ENCODE data around the gene SUPT5H. TPM values are rescaled to one million over a fixed set of nuclear protein-coding genes. Genes with fewer than 3 reads are reported as not detected.

Gene SUPT5H
- total and polyA plus RNA-seq, 2 of the 13 experiments (the other 11 are each of a cell fraction or from before 2014, with no cell fraction given), result 48.2 to 51.7 TPM

GRCh38 chr19:39435499-39436349 lies 9.7 kb upstream of the SUPT5H start, which contains the start of gene RPS16 (continued):
- TF ChIP-seq PATZ1 (CRISPR knock-in tag; IDR thresholded peaks at IDR 0.05) (peak; percentile 33), ZBTB3 (CRISPR knock-in tag; IDR thresholded peaks at IDR 0.05; ENCODE audit: borderline replicate concordance, low read depth) (peak; percentile 91; the same call in 1 of the 2 replicates), U2AF1 (optimal IDR thresholded peaks at IDR 0.05; ENCODE audit: low read depth, low read length) (no peak), ERF (CRISPR knock-in tag; IDR thresholded peaks at IDR 0.05) (peak; percentile 82), NR1H2 (CRISPR knock-in tag; IDR thresholded peaks at IDR 0.05; ENCODE audit: borderline replicate concordance, low read depth) (no peak), GPN1 (CRISPR knock-in tag; IDR thresholded peaks at IDR 0.05; ENCODE audit: borderline replicate concordance) (no peak), FOXJ3 (CRISPR knock-in tag; IDR thresholded peaks at IDR 0.05; ENCODE audit: borderline replicate concordance) (peak; percentile 57), CHD4 (IDR thresholded peaks at IDR 0.05; ENCODE audit: borderline replicate concordance, low read length) (no peak), TRIM24 (CRISPR knock-in tag; IDR thresholded peaks at IDR 0.05) (no peak), CENPT (CRISPR knock-in tag; IDR thresholded peaks at IDR 0.05; ENCODE audit: low read depth) (no peak), ZBTB34 (CRISPR knock-in tag; IDR thresholded peaks at IDR 0.05) (no peak)
- TF ChIP-seq, protein P1, sequence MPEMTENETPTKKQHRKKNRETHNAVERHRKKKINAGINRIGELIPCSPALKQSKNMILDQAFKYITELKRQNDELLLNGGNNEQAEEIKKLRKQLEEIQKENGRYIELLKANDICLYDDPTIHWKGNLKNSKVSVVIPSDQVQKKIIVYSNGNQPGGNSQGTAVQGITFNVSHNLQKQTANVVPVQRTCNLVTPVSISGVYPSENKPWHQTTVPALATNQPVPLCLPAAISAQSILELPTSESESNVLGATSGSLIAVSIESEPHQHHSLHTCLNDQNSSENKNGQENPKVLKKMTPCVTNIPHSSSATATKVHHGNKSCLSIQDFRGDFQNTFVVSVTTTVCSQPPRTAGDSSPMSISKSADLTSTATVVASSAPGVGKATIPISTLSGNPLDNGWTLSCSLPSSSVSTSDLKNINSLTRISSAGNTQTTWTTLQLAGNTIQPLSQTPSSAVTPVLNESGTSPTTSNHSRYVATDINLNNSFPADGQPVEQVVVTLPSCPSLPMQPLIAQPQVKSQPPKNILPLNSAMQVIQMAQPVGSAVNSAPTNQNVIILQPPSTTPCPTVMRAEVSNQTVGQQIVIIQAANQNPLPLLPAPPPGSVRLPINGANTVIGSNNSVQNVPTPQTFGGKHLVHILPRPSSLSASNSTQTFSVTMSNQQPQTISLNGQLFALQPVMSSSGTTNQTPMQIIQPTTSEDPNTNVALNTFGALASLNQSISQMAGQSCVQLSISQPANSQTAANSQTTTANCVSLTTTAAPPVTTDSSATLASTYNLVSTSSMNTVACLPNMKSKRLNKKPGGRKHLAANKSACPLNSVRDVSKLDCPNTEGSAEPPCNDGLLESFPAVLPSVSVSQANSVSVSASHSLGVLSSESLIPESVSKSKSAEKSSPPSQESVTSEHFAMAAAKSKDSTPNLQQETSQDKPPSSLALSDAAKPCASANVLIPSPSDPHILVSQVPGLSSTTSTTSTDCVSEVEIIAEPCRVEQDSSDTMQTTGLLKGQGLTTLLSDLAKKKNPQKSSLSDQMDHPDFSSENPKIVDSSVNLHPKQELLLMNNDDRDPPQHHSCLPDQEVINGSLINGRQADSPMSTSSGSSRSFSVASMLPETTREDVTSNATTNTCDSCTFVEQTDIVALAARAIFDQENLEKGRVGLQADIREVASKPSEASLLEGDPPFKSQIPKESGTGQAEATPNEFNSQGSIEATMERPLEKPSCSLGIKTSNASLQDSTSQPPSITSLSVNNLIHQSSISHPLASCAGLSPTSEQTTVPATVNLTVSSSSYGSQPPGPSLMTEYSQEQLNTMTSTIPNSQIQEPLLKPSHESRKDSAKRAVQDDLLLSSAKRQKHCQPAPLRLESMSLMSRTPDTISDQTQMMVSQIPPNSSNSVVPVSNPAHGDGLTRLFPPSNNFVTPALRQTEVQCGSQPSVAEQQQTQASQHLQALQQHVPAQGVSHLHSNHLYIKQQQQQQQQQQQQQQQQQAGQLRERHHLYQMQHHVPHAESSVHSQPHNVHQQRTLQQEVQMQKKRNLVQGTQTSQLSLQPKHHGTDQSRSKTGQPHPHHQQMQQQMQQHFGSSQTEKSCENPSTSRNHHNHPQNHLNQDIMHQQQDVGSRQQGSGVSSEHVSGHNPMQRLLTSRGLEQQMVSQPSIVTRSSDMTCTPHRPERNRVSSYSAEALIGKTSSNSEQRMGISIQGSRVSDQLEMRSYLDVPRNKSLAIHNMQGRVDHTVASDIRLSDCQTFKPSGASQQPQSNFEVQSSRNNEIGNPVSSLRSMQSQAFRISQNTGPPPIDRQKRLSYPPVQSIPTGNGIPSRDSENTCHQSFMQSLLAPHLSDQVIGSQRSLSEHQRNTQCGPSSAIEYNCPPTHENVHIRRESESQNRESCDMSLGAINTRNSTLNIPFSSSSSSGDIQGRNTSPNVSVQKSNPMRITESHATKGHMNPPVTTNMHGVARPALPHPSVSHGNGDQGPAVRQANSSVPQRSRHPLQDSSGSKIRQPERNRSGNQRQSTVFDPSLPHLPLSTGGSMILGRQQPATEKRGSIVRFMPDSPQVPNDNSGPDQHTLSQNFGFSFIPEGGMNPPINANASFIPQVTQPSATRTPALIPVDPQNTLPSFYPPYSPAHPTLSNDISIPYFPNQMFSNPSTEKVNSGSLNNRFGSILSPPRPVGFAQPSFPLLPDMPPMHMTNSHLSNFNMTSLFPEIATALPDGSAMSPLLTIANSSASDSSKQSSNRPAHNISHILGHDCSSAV (CRISPR knock-in tag; IDR thresholded peaks at IDR 0.05; ENCODE audit: borderline replicate concordance), result no peak
- TF ChIP-seq, protein P2, sequence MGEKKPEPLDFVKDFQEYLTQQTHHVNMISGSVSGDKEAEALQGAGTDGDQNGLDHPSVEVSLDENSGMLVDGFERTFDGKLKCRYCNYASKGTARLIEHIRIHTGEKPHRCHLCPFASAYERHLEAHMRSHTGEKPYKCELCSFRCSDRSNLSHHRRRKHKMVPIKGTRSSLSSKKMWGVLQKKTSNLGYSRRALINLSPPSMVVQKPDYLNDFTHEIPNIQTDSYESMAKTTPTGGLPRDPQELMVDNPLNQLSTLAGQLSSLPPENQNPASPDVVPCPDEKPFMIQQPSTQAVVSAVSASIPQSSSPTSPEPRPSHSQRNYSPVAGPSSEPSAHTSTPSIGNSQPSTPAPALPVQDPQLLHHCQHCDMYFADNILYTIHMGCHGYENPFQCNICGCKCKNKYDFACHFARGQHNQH (CRISPR knock-in tag; IDR thresholded peaks at IDR 0.05), result peak; percentile 65
